UCSD-AML1 (cell line): ENCODE measurements around the gene VPS13D.
A peak's percentile ranks its signal among the peaks of the same experiment; 100 is the strongest.
"Not testable (repeated sequence)": the region's sequence is repeated elsewhere in the genome, so short reads cannot be mapped to it uniquely, and the experiment has no call there.

Source experiments
- DNase-seq: peaks from one replicate; lab custom pipeline; 2025; ENCODE audit not compliant: unreplicated experiment; lab: John Stamatoyannopoulos, UW

Gene VPS13D

GRCh38 chr1:12196641-12197482, 33.0 kb upstream of the VPS13D start:
- no peak for DNase-seq

- DNase-seq = no peak
Measured at GRCh38 chr1:12197483-12197880, 32.3 kb upstream of the VPS13D start.

GRCh38 chr1:12200208-12200607, 29.6 kb upstream of the VPS13D start:
- no peak for DNase-seq

GRCh38 chr1:12201352-12202189, 28.3 kb upstream of the VPS13D start:
- no peak for DNase-seq

GRCh38 chr1:12202190-12202497, 27.7 kb upstream of the VPS13D start:
- no peak for DNase-seq

GRCh38 chr1:12202577-12202976, 27.3 kb upstream of the VPS13D start:
- no peak for DNase-seq

- DNase-seq = no peak
Measured at GRCh38 chr1:12203216-12204007, 26.4 kb upstream of the VPS13D start.

GRCh38 chr1:12204140-12204539, 25.7 kb upstream of the VPS13D start:
- no peak for DNase-seq

GRCh38 chr1:12204754-12205658, 24.8 kb upstream of the VPS13D start:
- no peak for DNase-seq

- DNase-seq = no peak
Measured at GRCh38 chr1:12206238-12206637, 23.6 kb upstream of the VPS13D start.

GRCh38 chr1:12206792-12207424, 22.9 kb upstream of the VPS13D start:
- no peak for DNase-seq

- DNase-seq = no peak
Measured at GRCh38 chr1:12208271-12208670, 21.6 kb upstream of the VPS13D start.

GRCh38 chr1:12208764-12209494, 20.9 kb upstream of the VPS13D start:
- DNase-seq = peak; percentile 84

GRCh38 chr1:12209495-12209832, 20.4 kb upstream of the VPS13D start:
- no peak for DNase-seq

- no peak for DNase-seq
Measured at GRCh38 chr1:12215118-12215961, 14.5 kb upstream of the VPS13D start.

- DNase-seq = no peak
Measured at GRCh38 chr1:12219800-12220199, 10.0 kb upstream of the VPS13D start.

- no peak for DNase-seq
Measured at GRCh38 chr1:12220890-12221289, 8.9 kb upstream of the VPS13D start.

GRCh38 chr1:12222700-12223099, 7.1 kb upstream of the VPS13D start:
- not testable (repeated sequence) for DNase-seq

- DNase-seq = not testable (repeated sequence)
Measured at GRCh38 chr1:12224092-12224491, 5.7 kb upstream of the VPS13D start.
